HepG2 (cell line): ENCODE results near the gene AJUBA. TPM values are rescaled to one million over a fixed set of nuclear protein-coding genes. Genes with fewer than 3 reads are reported as not detected.
"Not testable (repeated sequence)": the region's sequence is repeated elsewhere in the genome, so short reads cannot be mapped to it uniquely, and the experiment has no call there.

Source experiments
- AGO1 ChIP-seq: fragments of 200-400 bp; formaldehyde crosslinking; IDR thresholded peaks from 2 replicates; pipeline ENCODE4 v1.6.1; 2017; ENCODE audit warnings: mild to moderate bottlenecking, low read depth, low read length, moderate library complexity; ENCODE audit not compliant: poor library complexity, severe bottlenecking
- CREB1 ChIP-seq, 2 experiments: fragments of 450-650 bp in 1 of 2; IDR thresholded peaks; 2 replicates each; pipeline ENCODE4 v1.6.1; 2016 to 2017; ENCODE audit warnings: control low read depth in 1 of 2, mild to moderate bottlenecking in 1 of 2, missing compliant biosample characterization in 1 of 2, missing genetic modification characterization in 1 of 2
- E2F1 ChIP-seq: sonication (generic); formaldehyde crosslinking; IDR thresholded peaks from 2 replicates; pipeline ENCODE4 v1.5.0; 2020; ENCODE audit warnings: missing genetic modification reagents
- FLYWCH1 ChIP-seq: sonication (generic); formaldehyde crosslinking; IDR thresholded peaks from 2 replicates; pipeline ENCODE4 v1.8.1; 2023; ENCODE audit warnings: mild to moderate bottlenecking, missing genetic modification reagents
- FOXP4 ChIP-seq: sonication (generic); formaldehyde crosslinking; IDR thresholded peaks from 2 replicates; pipeline ENCODE4 v1.4.0; 2020; ENCODE audit warnings: missing genetic modification reagents
- HOXA3 ChIP-seq: sonication (generic); formaldehyde crosslinking; IDR thresholded peaks from 2 replicates; pipeline ENCODE4 v1.5.0; 2020; ENCODE audit warnings: missing genetic modification reagents
- KDM1A ChIP-seq: IDR thresholded peaks from 2 replicates; pipeline ENCODE4 v1.6.1; 2016; ENCODE audit warnings: missing compliant biosample characterization
- LCORL ChIP-seq, 2 experiments: fragments of 450-650 bp in 1 of 2; sonication (generic) in 1 of 2; formaldehyde crosslinking in 1 of 2; IDR thresholded peaks; 2 replicates each; pipeline versions ENCODE4 v1.5.0 to v1.6.1; 2017 to 2020; ENCODE audit warnings: antibody characterized with exemption in 1 of 2, missing genetic modification reagents in 1 of 2
- MXD4 ChIP-seq: IDR thresholded peaks from 2 replicates; pipeline ENCODE4 v1.6.1; 2016; ENCODE audit warnings: mild to moderate bottlenecking, missing biosample characterization, missing genetic modification reagents
- NR2F2 ChIP-seq: IDR thresholded peaks from 2 replicates; pipeline ENCODE4 v1.6.1; 2012; ENCODE audit warnings: low read depth, inconsistent platforms, borderline replicate concordance
- POLR2G ChIP-seq: fragments of 200-400 bp; formaldehyde crosslinking; IDR thresholded peaks from 2 replicates; pipeline ENCODE4 v1.6.1; 2018; ENCODE audit warnings: mild to moderate bottlenecking, low read depth, low read length, moderate library complexity
- REPIN1 ChIP-seq: sonication (generic); formaldehyde crosslinking; IDR thresholded peaks from 2 replicates; pipeline ENCODE4 v1.8.0; 2022; ENCODE audit warnings: missing genetic modification reagents, low read depth, mild to moderate bottlenecking, borderline replicate concordance
- RFXANK ChIP-seq: IDR thresholded peaks from 2 replicates; pipeline ENCODE4 v1.6.1; 2016
- RXRA ChIP-seq: sonication (generic); formaldehyde crosslinking; IDR thresholded peaks from 2 replicates; pipeline ENCODE4 v1.5.1; 2020; ENCODE audit warnings: missing genetic modification reagents
- YY1 ChIP-seq: IDR thresholded peaks from 2 replicates; pipeline ENCODE4 v1.6.1; 2011; ENCODE audit warnings: low read length, low read depth, moderate library complexity, mild to moderate bottlenecking; ENCODE audit not compliant: insufficient read depth, insufficient replicate concordance
- ZBTB20 ChIP-seq: sonication (generic); formaldehyde crosslinking; IDR thresholded peaks from 2 replicates; pipeline ENCODE4 v1.8.1; 2023; ENCODE audit warnings: missing genetic modification reagents, low read depth, mild to moderate bottlenecking, borderline replicate concordance
- ZBTB34 ChIP-seq: sonication (generic); formaldehyde crosslinking; IDR thresholded peaks from 2 replicates; pipeline ENCODE4 v1.8.0; 2022; ENCODE audit warnings: mild to moderate bottlenecking, missing genetic modification reagents
- ZNF20 ChIP-seq: sonication (generic); formaldehyde crosslinking; IDR thresholded peaks from 2 replicates; pipeline ENCODE4 v1.4.0; 2020; ENCODE audit warnings: mild to moderate bottlenecking, moderate library complexity, missing genetic modification reagents
- ZNF33A ChIP-seq: sonication (generic); formaldehyde crosslinking; IDR thresholded peaks from 2 replicates; pipeline ENCODE4 v1.5.1; 2020; ENCODE audit warnings: missing genetic modification reagents, mild to moderate bottlenecking, moderate library complexity, borderline replicate concordance
- ZNF451 ChIP-seq: sonication (generic); formaldehyde crosslinking; IDR thresholded peaks from 2 replicates; pipeline ENCODE4 v1.5.0; 2020; ENCODE audit warnings: mild to moderate bottlenecking, missing genetic modification reagents
- ZSCAN31 ChIP-seq: sonication (generic); formaldehyde crosslinking; IDR thresholded peaks from 2 replicates; pipeline ENCODE4 v1.5.0; 2020; ENCODE audit warnings: low read depth, mild to moderate bottlenecking, missing genetic modification reagents
- polyA plus RNA-seq, 8 experiments: library from polyadenylated mRNA; depleted of rRNA in 3 of 8; stranded (reverse) in 7 of 8; unstranded in 1 of 8; fragments of >200 nt; fragmentation: Illumina TruSeq in 4 of 8; extraction: Trizol in 4 of 8; gene quantifications; 2 replicates each; pipeline versions ENCODE4 v1.2.1 to v1.2.3, GENCODE V29; 2011 to 2016; ENCODE audit warnings: low read depth in 4 of 8, missing spikeins in 1 of 8, mixed read lengths in 1 of 8; ENCODE audit not compliant: insufficient read depth in 1 of 8
- total RNA-seq, 5 experiments: library from RNA; depleted of rRNA; stranded (reverse); fragments of >200 nt; fragmentation: Illumina TruSeq; extraction: Trizol; gene quantifications; 2 replicates each; pipeline ENCODE4 v1.2.3, GENCODE V29; 2016; ENCODE audit warnings: low read depth in 1 of 5

The AJUBA gene
- total and polyA plus RNA-seq, 2 of the 13 experiments (the other 11 are each of a cell fraction or from before 2014, with no cell fraction given): 157 to 241 TPM

- TF ChIP-seq ZBTB34 (CRISPR knock-in tag) (peak; percentile 89), ZSCAN31 (peak; percentile 71), KDM1A (peak; percentile 94), MXD4 (0 out of 2 replicates have a peak, but pooled peaks have one; percentile 38), RXRA (CRISPR knock-in tag) (peak; percentile 95), ZNF20 (peak; percentile 68; the same call in 1 of the 2 replicates), CREB1 (IDR thresholded peaks at IDR 0.05) (peak; percentile 89), FLYWCH1 (peak; percentile 8; the same call in 1 of the 2 replicates), HOXA3 (CRISPR knock-in tag) (peak; percentile 84; the same call in 1 of the 2 replicates), AGO1 (peak; percentile 9), REPIN1 (peak; percentile 84; the same call in 1 of the 2 replicates), ZNF33A (CRISPR knock-in tag) (peak; percentile 41; the same call in 1 of the 2 replicates), RFXANK (CRISPR knock-in tag) (0 out of 2 replicates have a peak, but pooled peaks have one; percentile 53), YY1 (peak; percentile 13), FOXP4 (peak; percentile 42), NR2F2 (0 out of 2 replicates have a peak, but pooled peaks have one; percentile 14), LCORL (CRISPR knock-in tag; IDR thresholded peaks at IDR 0.05) (peak; percentile 88), POLR2G (peak; percentile 52), ZNF451 (CRISPR knock-in tag) (peak; percentile 47; the same call in 1 of the 2 replicates), E2F1 (CRISPR knock-in tag) (0 out of 2 replicates have a peak, but pooled peaks have one; percentile 38), ZBTB20 (CRISPR knock-in tag) (peak; percentile 86; the same call in 1 of the 2 replicates)
- TF ChIP-seq CREB1 (CRISPR knock-in tag; IDR thresholded peaks at IDR 0.05); LCORL (IDR thresholded peaks at IDR 0.05): not testable (repeated sequence)
Measured at GRCh38 chr14:22965916-22966782, 16.2 kb downstream of the AJUBA start (continued).
